ENCODE results near the gene METRNL.

DNA sequence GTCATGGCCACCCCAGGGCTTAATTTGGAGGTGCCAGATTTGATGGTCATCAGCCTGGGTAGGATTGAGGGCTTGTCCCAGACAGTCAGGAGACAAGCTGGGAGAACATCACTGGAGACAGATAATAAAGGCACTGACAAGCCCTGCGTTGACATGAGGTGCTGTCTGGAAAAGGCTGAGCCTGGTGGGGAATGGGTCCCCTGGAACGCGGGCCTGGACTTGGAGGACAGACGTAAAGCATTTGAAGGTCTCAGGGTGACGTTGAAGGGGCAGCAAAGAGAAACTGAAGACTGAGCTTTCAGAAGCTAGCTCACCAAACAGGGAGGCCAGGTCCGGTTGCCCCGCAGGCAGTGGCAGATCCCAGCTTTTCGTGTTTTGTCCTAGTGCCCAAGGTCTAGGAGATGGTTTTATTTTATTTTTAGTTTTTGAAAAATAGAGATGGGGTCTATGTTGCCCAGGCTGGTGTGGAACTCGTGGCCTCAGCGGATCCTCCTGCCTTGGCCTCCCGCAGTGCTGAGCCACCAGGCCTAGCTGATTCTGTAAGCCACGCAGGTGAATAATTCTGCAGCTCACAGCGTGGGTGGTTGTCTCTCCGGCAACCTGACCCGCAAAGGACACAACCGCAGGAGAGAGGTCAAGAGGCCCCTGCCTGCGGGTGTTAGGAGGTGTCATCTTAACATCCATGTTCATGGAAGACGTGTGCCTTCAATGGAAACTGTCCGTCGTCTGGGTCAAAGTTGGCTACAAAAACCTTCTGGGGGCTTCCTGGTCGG, 37.6 kb downstream of the METRNL start:
- no peak for TF ChIP-seq POLR2A (IDR thresholded peaks at IDR 0.05)
- TF ChIP-seq, protein P1, sequence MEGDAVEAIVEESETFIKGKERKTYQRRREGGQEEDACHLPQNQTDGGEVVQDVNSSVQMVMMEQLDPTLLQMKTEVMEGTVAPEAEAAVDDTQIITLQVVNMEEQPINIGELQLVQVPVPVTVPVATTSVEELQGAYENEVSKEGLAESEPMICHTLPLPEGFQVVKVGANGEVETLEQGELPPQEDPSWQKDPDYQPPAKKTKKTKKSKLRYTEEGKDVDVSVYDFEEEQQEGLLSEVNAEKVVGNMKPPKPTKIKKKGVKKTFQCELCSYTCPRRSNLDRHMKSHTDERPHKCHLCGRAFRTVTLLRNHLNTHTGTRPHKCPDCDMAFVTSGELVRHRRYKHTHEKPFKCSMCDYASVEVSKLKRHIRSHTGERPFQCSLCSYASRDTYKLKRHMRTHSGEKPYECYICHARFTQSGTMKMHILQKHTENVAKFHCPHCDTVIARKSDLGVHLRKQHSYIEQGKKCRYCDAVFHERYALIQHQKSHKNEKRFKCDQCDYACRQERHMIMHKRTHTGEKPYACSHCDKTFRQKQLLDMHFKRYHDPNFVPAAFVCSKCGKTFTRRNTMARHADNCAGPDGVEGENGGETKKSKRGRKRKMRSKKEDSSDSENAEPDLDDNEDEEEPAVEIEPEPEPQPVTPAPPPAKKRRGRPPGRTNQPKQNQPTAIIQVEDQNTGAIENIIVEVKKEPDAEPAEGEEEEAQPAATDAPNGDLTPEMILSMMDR (IDR thresholded peaks at IDR 0.05) = no peak

Data from uterus (tissue), 2 donors.